Tibial artery (tissue), 4 donors: ENCODE measurements around the gene PDSS2.

Source experiments
- DNase-seq, 2 donors: peaks; one replicate each; pipeline ENCODE4 v3.0.0-alpha.2; 2019
- H3K27ac ChIP-seq, 2 donors: fragments of 200-600 bp; sonication (generic) in 1 of 2; 1 replicate in 1 of 2; 2 replicates in 1 of 2; pipeline ENCODE4 v1.5.1; 2018 to 2019; ENCODE audit warnings: mild to moderate bottlenecking in 1 of 2
- H3K27me3 ChIP-seq, 2 donors: fragments of 200-600 bp; sonication (generic) in 1 of 2; one replicate each; pipeline versions ENCODE4 v1.5.1 to v1.6.0; 2016 to 2019
- H3K36me3 ChIP-seq, 3 donors: fragments of 200-600 bp; sonication (generic) in 2 of 3; one replicate each; pipeline ENCODE4 v1.5.1; 2016 to 2019; ENCODE audit warnings: mild to moderate bottlenecking in 2 of 3
- H3K4me1 ChIP-seq, 4 donors: fragments of 200-600 bp; sonication (generic) in 2 of 4; 1 replicate in 3 of 4; 2 replicates in 1 of 4; pipeline ENCODE4 v1.5.1; 2016 to 2019
- H3K4me3 ChIP-seq, 2 donors: fragments of 200-600 bp; sonication (generic) in 1 of 2; 1 replicate in 1 of 2; 2 replicates in 1 of 2; pipeline ENCODE4 v1.5.1; 2018 to 2019; ENCODE audit warnings: mild to moderate bottlenecking in 2 of 2
- H3K9me3 ChIP-seq, 3 donors: fragments of 200-600 bp; sonication (generic) in 1 of 3; one replicate each; pipeline ENCODE4 v1.5.1; 2016 to 2019
- intact Hi-C: fragments of 100-400 bp; cut with DNase I; formaldehyde crosslinking; loops from one replicate; pipeline ENCODE4 v1.15.0; 2023; ENCODE audit warnings: low total_unique reads
- TF ChIP-seq, protein P1 (sequence below), 2 experiments: fragments of 200-600 bp in 1 of 2; fragments of 450-650 bp in 1 of 2; IDR thresholded peaks; one replicate each; pipeline ENCODE4 v1.5.1; 2017 to 2019; ENCODE audit warnings: antibody characterized with exemption in 2 of 2, mild to moderate bottlenecking in 1 of 2, moderate library complexity in 1 of 2

The PDSS2 gene

DNA sequence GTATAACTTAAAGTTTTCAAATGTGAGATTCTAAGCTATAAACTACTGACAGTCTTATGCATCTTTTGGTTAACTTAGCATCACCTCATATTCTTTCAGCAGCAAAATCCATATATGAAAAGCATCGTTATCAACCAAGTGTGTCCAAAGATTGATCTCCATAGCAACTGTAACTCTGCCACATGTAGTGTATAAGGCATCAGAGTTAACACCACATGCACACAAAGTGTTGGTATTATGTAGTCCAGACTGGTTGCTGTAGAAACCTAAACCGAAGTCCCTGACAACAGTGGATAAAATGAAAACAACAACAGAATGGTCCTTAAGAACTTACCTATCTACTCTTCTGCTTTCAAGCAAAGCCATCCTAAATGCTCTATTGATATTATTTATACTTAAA lies 39.6 kb downstream of the PDSS2 start:
- H3K9me3 ChIP-seq: no peaks in the 10 kb centered on the region
- H3K27ac ChIP-seq: no peak overlapping the region
- no peaks in the 10 kb centered on the region for H3K27me3 ChIP-seq
- DNase-seq: no peak
- peaks cover 0 to 5% (median under 1%) of the 10 kb centered on the region in 4 donors for H3K4me1 ChIP-seq
- H3K36me3 ChIP-seq: no peaks in the 10 kb centered on the region
- no peak overlapping the region for H3K4me3 ChIP-seq
- intact Hi-C loops: no loop called here
- TF ChIP-seq, protein P1, sequence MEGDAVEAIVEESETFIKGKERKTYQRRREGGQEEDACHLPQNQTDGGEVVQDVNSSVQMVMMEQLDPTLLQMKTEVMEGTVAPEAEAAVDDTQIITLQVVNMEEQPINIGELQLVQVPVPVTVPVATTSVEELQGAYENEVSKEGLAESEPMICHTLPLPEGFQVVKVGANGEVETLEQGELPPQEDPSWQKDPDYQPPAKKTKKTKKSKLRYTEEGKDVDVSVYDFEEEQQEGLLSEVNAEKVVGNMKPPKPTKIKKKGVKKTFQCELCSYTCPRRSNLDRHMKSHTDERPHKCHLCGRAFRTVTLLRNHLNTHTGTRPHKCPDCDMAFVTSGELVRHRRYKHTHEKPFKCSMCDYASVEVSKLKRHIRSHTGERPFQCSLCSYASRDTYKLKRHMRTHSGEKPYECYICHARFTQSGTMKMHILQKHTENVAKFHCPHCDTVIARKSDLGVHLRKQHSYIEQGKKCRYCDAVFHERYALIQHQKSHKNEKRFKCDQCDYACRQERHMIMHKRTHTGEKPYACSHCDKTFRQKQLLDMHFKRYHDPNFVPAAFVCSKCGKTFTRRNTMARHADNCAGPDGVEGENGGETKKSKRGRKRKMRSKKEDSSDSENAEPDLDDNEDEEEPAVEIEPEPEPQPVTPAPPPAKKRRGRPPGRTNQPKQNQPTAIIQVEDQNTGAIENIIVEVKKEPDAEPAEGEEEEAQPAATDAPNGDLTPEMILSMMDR (IDR thresholded peaks at IDR 0.05): no peak

DNA sequence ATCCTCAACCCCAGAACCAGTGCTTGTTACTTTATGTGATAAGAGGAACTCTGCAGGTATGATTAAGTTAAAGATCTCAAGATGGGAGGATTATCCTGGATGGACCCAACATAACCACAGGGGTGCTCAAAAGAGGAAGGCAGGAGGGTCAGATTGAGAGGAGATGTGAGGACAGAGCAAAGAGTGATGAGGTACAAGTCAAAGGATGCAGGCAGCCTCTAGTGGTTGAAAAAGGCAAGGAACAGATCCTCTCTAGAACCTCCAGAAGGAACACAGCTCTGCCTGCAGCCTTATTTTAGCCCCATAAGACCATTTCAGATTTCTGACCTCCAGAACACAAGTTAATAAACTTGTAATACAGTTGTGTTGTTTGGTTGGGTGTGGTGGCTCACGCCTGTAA lies 41.2 kb downstream of the PDSS2 start:
- Histone ChIP-seq H3K36me3 (no peaks in the 10 kb centered on the region), H3K4me3 (no peak overlapping the region), H3K4me1 (peaks cover 0 to 14% (median 7%) of the 10 kb centered on the region in 4 donors), H3K9me3 (no peaks in the 10 kb centered on the region), H3K27ac (no peak overlapping the region), H3K27me3 (no peaks in the 10 kb centered on the region)
- no peak for DNase-seq
- TF ChIP-seq, protein P1 (IDR thresholded peaks at IDR 0.05): no peak
- intact Hi-C loops: no loop called here

DNA sequence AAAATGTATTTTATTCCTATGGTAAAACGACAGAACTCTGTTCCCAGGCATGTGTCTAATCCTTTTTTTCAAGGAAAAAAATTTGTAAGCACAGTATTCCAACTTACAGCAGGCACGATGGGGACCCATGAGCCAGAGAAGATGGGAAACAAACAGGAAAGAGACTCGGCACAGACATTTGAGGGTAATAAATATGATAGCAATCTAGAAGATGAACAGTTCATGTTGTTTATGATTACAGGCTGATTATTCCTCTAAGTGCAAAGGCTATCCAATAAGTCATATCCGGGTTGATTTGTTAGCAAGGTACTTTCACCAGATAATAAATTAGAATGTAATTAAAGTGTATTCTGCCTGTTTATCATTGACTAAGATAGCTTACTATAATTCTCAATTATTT lies 43.2 kb downstream of the PDSS2 start:
- DNase-seq: no peak
- no peaks in the 10 kb centered on the region for H3K27me3 ChIP-seq
- H3K36me3 ChIP-seq: no peaks in the 10 kb centered on the region
- intact Hi-C loops: no loop called here
- H3K9me3 ChIP-seq: no peaks in the 10 kb centered on the region
- H3K27ac ChIP-seq: no peak overlapping the region
- H3K4me3 ChIP-seq: no peak overlapping the region
- TF ChIP-seq, protein P1 (IDR thresholded peaks at IDR 0.05): no peak
- H3K4me1 ChIP-seq: peaks cover 0 to 14% (median 7%) of the 10 kb centered on the region in 4 donors

DNA sequence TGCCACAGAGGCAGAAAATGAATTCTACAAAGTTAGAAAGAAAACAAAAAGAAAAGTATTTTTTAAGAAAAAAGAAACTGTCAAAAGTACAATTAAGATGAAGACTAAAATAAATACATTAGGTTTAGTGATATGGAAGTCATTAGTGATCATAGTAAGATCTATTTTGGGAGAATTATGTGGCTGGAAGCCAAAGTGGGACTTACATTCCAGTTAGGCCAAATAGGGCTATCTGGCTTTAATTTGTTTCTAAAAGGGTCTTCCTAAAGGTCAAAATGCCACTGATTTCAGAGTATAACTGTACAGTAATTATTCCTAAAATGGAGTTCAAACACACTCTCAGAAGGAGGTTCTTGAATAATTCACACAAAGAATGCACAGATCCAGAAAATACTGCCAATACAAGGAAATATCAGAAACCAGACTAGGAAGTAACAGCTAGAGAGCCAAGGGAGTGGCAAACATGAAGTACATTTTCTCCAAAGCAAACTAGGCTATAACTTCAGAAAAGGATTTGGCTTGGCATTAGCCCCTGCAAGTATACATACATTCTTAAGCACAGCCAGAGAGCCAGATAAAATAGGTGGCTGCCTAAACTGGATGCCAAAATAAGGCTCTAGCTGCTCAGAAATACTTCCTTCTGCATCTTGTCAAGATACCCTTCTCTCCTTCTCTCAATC lies 45.3 kb downstream of the PDSS2 start:
- no peaks in the 10 kb centered on the region for H3K9me3 ChIP-seq
- intact Hi-C loops: no loop called here
- no peaks in the 10 kb centered on the region for H3K36me3 ChIP-seq
- DNase-seq: no peak
- no peaks in the 10 kb centered on the region for H3K27me3 ChIP-seq
- H3K27ac ChIP-seq: no peak overlapping the region
- no peak overlapping the region for H3K4me3 ChIP-seq
- peaks cover 0 to 14% (median 7%) of the 10 kb centered on the region in 4 donors for H3K4me1 ChIP-seq
- TF ChIP-seq, protein P1 (IDR thresholded peaks at IDR 0.05): no peak

DNA sequence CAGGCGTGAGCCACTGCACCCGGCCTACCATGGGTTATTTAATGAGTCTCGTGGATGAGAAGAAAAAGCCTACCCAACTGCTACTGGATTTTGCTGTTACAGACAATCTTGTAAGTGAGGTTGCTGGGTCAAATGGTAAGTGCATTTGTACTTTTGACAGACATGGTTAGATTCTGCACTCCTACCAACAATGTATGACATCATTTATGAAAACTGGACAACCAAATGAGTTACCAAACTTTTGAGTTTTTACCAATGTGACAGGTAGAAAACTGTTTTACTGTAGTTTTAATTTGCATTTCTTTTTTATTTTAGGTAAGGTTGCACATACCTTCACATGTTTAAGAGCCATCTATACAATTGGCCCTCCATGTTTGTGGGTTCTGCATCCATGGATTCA lies 48.2 kb downstream of the PDSS2 start:
- TF ChIP-seq, protein P1 (IDR thresholded peaks at IDR 0.05): no peak
- Histone ChIP-seq H3K4me3 (no peak overlapping the region), H3K27ac (no peak overlapping the region), H3K36me3 (no peaks in the 10 kb centered on the region), H3K27me3 (no peaks in the 10 kb centered on the region), H3K4me1 (peaks cover 0 to 14% (median 7%) of the 10 kb centered on the region in 4 donors), H3K9me3 (no peaks in the 10 kb centered on the region)
- DNase-seq: no peak
- intact Hi-C loops: no loop called here
